HCT116 (cell line): ENCODE results near the gene NSMF. TPM values are rescaled to one million over a fixed set of nuclear protein-coding genes. Genes with fewer than 3 reads are reported as not detected.

Experiments used
- ATAC-seq: fragments of 200-7000 bp; cut with Tn5 transposase; 2 replicates; pipeline ENCODE4 v1.9.1; 2020; ENCODE audit warnings: mild to moderate bottlenecking, moderate library complexity
- BruUV-seq: library from RNA; stranded (reverse); fragments of 400-500 nt; replicated peaks from 2 replicates; lab custom pipeline; 2021; lab: Mats Ljungman, UMichigan
- CTCF ChIA-PET: fragments of 300-600 bp; sonication (Branson Sonifier 250); formaldehyde crosslinking; loops from one replicate; lab custom pipeline; 2021; ENCODE audit warnings: antibody characterized with exemption; lab: Charles Lee
- POLR2A ChIA-PET: fragments of 300-600, 350-600 bp; sonication (Branson Sonifier 250); formaldehyde crosslinking; loops from one replicate; lab custom pipeline; 2021; ENCODE audit warnings: antibody characterized with exemption; lab: Charles Lee
- RAD21 ChIA-PET, 2 experiments: fragments of 300-600 bp; sonication (Branson Sonifier 250); formaldehyde crosslinking; loops; one replicate each; lab custom pipeline; 2023; ENCODE audit warnings: low total read pairs in 2 of 2; ENCODE audit not compliant: uncharacterized antibody in 2 of 2, unreplicated experiment in 2 of 2, low non-redundant PET in 1 of 2; lab: Charles Lee
- DNase-seq: peaks from one replicate; pipeline ENCODE4 v3.0.0-alpha.2; 2010; ENCODE audit warnings: low read depth, low spot score
- H2AFZ ChIP-seq: fragments of 200-600 bp; shearing (Covaris generic), sonication (generic); 2 replicates; pipeline ENCODE4 v1.6.1; 2017; ENCODE audit warnings: low read depth, mixed run types, mixed read lengths, antibody characterized with exemption, low read length; ENCODE audit not compliant: poor library complexity, severe bottlenecking
- H3K27ac ChIP-seq: 2 replicates; pipeline ENCODE4 v1.5.1; 2012; ENCODE audit warnings: low read depth, low read length
- H3K27me3 ChIP-seq: fragments of 200-600 bp; sonication (generic); 2 replicates; pipeline ENCODE4 v1.6.1; 2016; ENCODE audit warnings: mixed run types, low read length, mixed read lengths; ENCODE audit not compliant: insufficient read depth
- H3K36me3 ChIP-seq, 2 experiments: fragments of 200-500 bp in 1 of 2; fragments of 200-600 bp in 1 of 2; sonication (Bioruptor generic) in 1 of 2; sonication (generic) in 1 of 2; 2 replicates each; pipeline versions ENCODE4 v1.5.1 to v1.6.1; 2014 to 2016; ENCODE audit warnings: low read length in 2 of 2, inconsistent platforms in 1 of 2, mixed read lengths in 1 of 2, mixed run types in 1 of 2; ENCODE audit not compliant: insufficient read depth in 2 of 2, control insufficient read depth in 1 of 2
- H3K4me1 ChIP-seq, 2 experiments: fragments of 200-600 bp in 1 of 2; sonication (generic) in 1 of 2; 2 replicates each; pipeline versions ENCODE4 v1.5.1 to v1.6.1; 2012 to 2017; ENCODE audit warnings: low read length in 2 of 2, inconsistent platforms in 1 of 2, mild to moderate bottlenecking in 1 of 2, mixed read lengths in 1 of 2, mixed run types in 1 of 2, moderate library complexity in 1 of 2; ENCODE audit not compliant: insufficient read depth in 2 of 2, control insufficient read depth in 1 of 2
- H3K4me2 ChIP-seq: fragments of 200-600 bp; sonication (generic); 2 replicates; pipeline ENCODE4 v1.6.1; 2017; ENCODE audit warnings: mixed run types, low read length, mixed read lengths
- H3K4me3 ChIP-seq, 2 experiments: fragments of 200-600 bp in 1 of 2; sonication (generic) in 1 of 2; replicated peaks in 1 of 2; 2 replicates each; pipeline ENCODE4 v1.5.1; 2011 to 2016; ENCODE audit warnings: low read length in 2 of 2, control low read depth in 1 of 2, low read depth in 1 of 2, mild to moderate bottlenecking in 1 of 2, mixed read lengths in 1 of 2, mixed run types in 1 of 2
- H3K79me2 ChIP-seq: fragments of 200-600 bp; sonication (generic); 2 replicates; pipeline ENCODE4 v1.6.1; 2017; ENCODE audit warnings: mild to moderate bottlenecking, mixed run types, low read length, moderate library complexity, mixed read lengths; ENCODE audit not compliant: insufficient read depth
- H3K9ac ChIP-seq: fragments of 200-600 bp; sonication (generic); 2 replicates; pipeline ENCODE4 v1.6.1; 2016; ENCODE audit warnings: low read length, mixed read lengths
- H3K9me2 ChIP-seq: fragments of 200-600 bp; sonication (generic), shearing (Covaris generic); 2 replicates; pipeline ENCODE4 v1.6.1; 2017; ENCODE audit warnings: mixed run types, mild to moderate bottlenecking, moderate library complexity; ENCODE audit not compliant: insufficient read depth
- H3K9me3 ChIP-seq, 2 experiments: fragments of 200-500 bp in 1 of 2; fragments of 200-600 bp in 1 of 2; sonication (Bioruptor generic) in 1 of 2; sonication (generic) in 1 of 2; 2 replicates each; pipeline ENCODE4 v1.6.1; 2014 to 2017; ENCODE audit warnings: low read length in 2 of 2, mixed read lengths in 2 of 2, inconsistent platforms in 1 of 2, low read depth in 1 of 2, mild to moderate bottlenecking in 1 of 2, mixed run types in 1 of 2, moderate library complexity in 1 of 2; ENCODE audit not compliant: control insufficient read depth in 1 of 2, insufficient read depth in 1 of 2
- H4K20me1 ChIP-seq: fragments of 200-600 bp; sonication (generic), shearing (Covaris generic); 2 replicates; pipeline ENCODE4 v1.6.1; 2017; ENCODE audit warnings: mixed run types, mild to moderate bottlenecking, moderate library complexity; ENCODE audit not compliant: insufficient read depth
- CBX3 ChIP-seq: IDR thresholded peaks from 2 replicates; pipeline ENCODE4 v1.6.1; 2012; ENCODE audit warnings: low read depth
- CEBPB ChIP-seq: IDR thresholded peaks from 2 replicates; pipeline ENCODE4 v1.6.1; 2012; ENCODE audit warnings: low read depth
- CTCF ChIP-seq, 3 experiments: fragments of 200-600 bp in 1 of 3; sonication (generic) in 1 of 3; IDR thresholded peaks in 2 of 3; conservative IDR thresholded peaks in 1 of 3; 2 replicates each; pipeline ENCODE4 v1.5.1; 2012 to 2017; ENCODE audit warnings: low read depth in 2 of 3, low read length in 2 of 3, antibody characterized with exemption in 1 of 3, borderline replicate concordance in 1 of 3, control low read depth in 1 of 3, mild to moderate bottlenecking in 1 of 3, mixed read lengths in 1 of 3, mixed run types in 1 of 3, moderate library complexity in 1 of 3; ENCODE audit not compliant: insufficient read depth in 1 of 3
- EGR1 ChIP-seq: IDR thresholded peaks from 2 replicates; pipeline ENCODE4 v1.6.1; 2012; ENCODE audit warnings: low read depth
- EZH2 ChIP-seq: fragments of 200-600 bp; sonication (generic); IDR thresholded peaks from 2 replicates; pipeline ENCODE4 v1.6.1; 2017; ENCODE audit warnings: antibody characterized with exemption, mixed run types
- FOSL1 ChIP-seq: IDR thresholded peaks from 2 replicates; pipeline ENCODE4 v1.6.1; 2012; ENCODE audit warnings: low read depth
- JUND ChIP-seq: IDR thresholded peaks from 2 replicates; pipeline ENCODE4 v1.6.1; 2012
- MAX ChIP-seq: IDR thresholded peaks from 2 replicates; pipeline ENCODE4 v1.6.1; 2012
- POLR2A ChIP-seq: IDR thresholded peaks from 2 replicates; pipeline ENCODE4 v1.7.0; 2011; ENCODE audit warnings: borderline replicate concordance; ENCODE audit not compliant: insufficient read depth, insufficient read length; ENCODE audit errors: extremely low read depth
- POLR2AphosphoS5 ChIP-seq: IDR thresholded peaks from 2 replicates; pipeline ENCODE4 v1.6.1; 2011; ENCODE audit warnings: mild to moderate bottlenecking, low read depth, low read length, moderate library complexity
- RAD21 ChIP-seq: IDR thresholded peaks from 2 replicates; pipeline ENCODE4 v1.6.1; 2012; ENCODE audit warnings: low read depth, mild to moderate bottlenecking
- REST ChIP-seq: IDR thresholded peaks from 2 replicates; pipeline ENCODE4 v1.6.1; 2012; ENCODE audit warnings: low read depth
- SIN3A ChIP-seq: IDR thresholded peaks from 2 replicates; pipeline ENCODE4 v1.6.1; 2012; ENCODE audit warnings: low read depth
- SP1 ChIP-seq: IDR thresholded peaks from 2 replicates; pipeline ENCODE4 v1.6.1; 2012; ENCODE audit warnings: low read depth
- SRF ChIP-seq: IDR thresholded peaks from 2 replicates; pipeline ENCODE4 v1.6.1; 2012; ENCODE audit warnings: low read depth
- TCF7L2 ChIP-seq: IDR thresholded peaks from 2 replicates; pipeline ENCODE4 v1.7.0; 2011; ENCODE audit warnings: borderline replicate concordance, inconsistent platforms; ENCODE audit not compliant: insufficient read depth, insufficient read length; ENCODE audit errors: extremely low read depth
- YY1 ChIP-seq: IDR thresholded peaks from 2 replicates; pipeline ENCODE4 v1.6.1; 2011; ENCODE audit warnings: low read length, low read depth, moderate library complexity, mild to moderate bottlenecking; ENCODE audit not compliant: insufficient replicate concordance; ENCODE audit errors: extremely low read depth
- ZBTB33 ChIP-seq: IDR thresholded peaks from 2 replicates; pipeline ENCODE4 v1.6.1; 2011; ENCODE audit warnings: mild to moderate bottlenecking, low read length, moderate library complexity; ENCODE audit not compliant: insufficient replicate concordance; ENCODE audit errors: extremely low read depth
- ZFX ChIP-seq: fragments of 450-650 bp; IDR thresholded peaks from 2 replicates; pipeline ENCODE4 v1.6.1; 2017
- ZNF274 ChIP-seq: fragments of 200-500 bp; sonication (Bioruptor generic); IDR thresholded peaks from 2 replicates; pipeline ENCODE4 v1.6.1; 2014; ENCODE audit warnings: mild to moderate bottlenecking, low read depth, low read length, inconsistent platforms
- intact Hi-C: fragments of 100-400 bp; cut with micrococcal nuclease; formaldehyde crosslinking; loops from 2 replicates; pipeline ENCODE4 v1.10.0; 2022
- total RNA-seq: library from RNA; stranded (reverse); gene quantifications from one replicate; pipeline ENCODE4 v1.2.1, GENCODE V29; 2021; ENCODE audit not compliant: unreplicated experiment

Gene NSMF
- total RNA-seq, 1 experiment from 2014 or later = 81.9 TPM

- Histone ChIP-seq H4K20me1 (peaks cover 4% of the 10 kb centered on the region; the same call in 1 of the 2 replicates), H3K9ac (no peak overlapping the region), H3K4me3 (no peak overlapping the region), H3K79me2 (peaks cover 38% of the 10 kb centered on the region), H3K4me1 (peaks cover 14 to 42% of the 10 kb centered on the region in 2 experiments), H3K36me3 (peaks cover 17 to 52% of the 10 kb centered on the region in 2 experiments; a peak in 3 of 4 replicates), H3K27ac (peak overlapping the region; percentile 11; the same call in 1 of the 2 replicates), H3K9me3 (no peaks in the 10 kb centered on the region), H3K4me2 (peak overlapping the region; percentile 45; the same call in 1 of the 2 replicates), H2AFZ (no peak overlapping the region), H3K27me3 (no peaks in the 10 kb centered on the region), H3K9me2 (no peaks in the 10 kb centered on the region)
- POLR2A ChIA-PET = no interaction called here
- DNase-seq (no peak), ATAC-seq (no peak)
- intact Hi-C loops = no loop called here
- CTCF ChIA-PET = no interaction called here
- TF ChIP-seq EGR1 = no peak
- TF ChIP-seq TCF7L2 = no peak
- TF ChIP-seq MAX = no peak
- TF ChIP-seq POLR2A = no peak
- no peak for TF ChIP-seq FOSL1
- TF ChIP-seq ZBTB33 = no peak
- no peak for TF ChIP-seq RAD21
- TF ChIP-seq JUND = no peak
- no peak for TF ChIP-seq POLR2AphosphoS5
- no peak for TF ChIP-seq CTCF (IDR thresholded peaks at IDR 0.05 in 2 of 3, conservative IDR thresholded peaks at IDR 0.05 in 1 of 3; ENCODE audit: borderline replicate concordance in 1 of 3, insufficient read depth in 1 of 3, low read depth in 2 of 3, low read length in 2 of 3)
- TF ChIP-seq ZNF274 = no peak
- no peak for TF ChIP-seq EZH2
- no peak for TF ChIP-seq SP1
- no peak for TF ChIP-seq CBX3
- TF ChIP-seq CEBPB = no peak
- TF ChIP-seq SIN3A = no peak
- TF ChIP-seq ZFX = no peak
- no peak for TF ChIP-seq REST
- no peak for TF ChIP-seq YY1
- no peak for TF ChIP-seq SRF
- RAD21 ChIA-PET = no interaction called here
- no TSS peak for BruUV-seq
Observed at GRCh38 chr9:137452761-137453642, 6.1 kb downstream of the NSMF start.
